OCI-LY1 (cell line): ENCODE measurements around the gene KCNMB2.
A peak's percentile ranks its signal among the peaks of the same experiment; 100 is the strongest.

Experiments used
- H2AFZ ChIP-seq: fragments of 200-600 bp; sonication (generic), shearing (Covaris generic); 2 replicates; pipeline ENCODE4 v1.6.0; 2014; ENCODE audit warnings: antibody characterized with exemption, mild to moderate bottlenecking, low read length
- H3F3A ChIP-seq: fragments of 200-600 bp; sonication (generic), shearing (Covaris generic); 2 replicates; pipeline ENCODE4 v1.6.0; 2014; ENCODE audit warnings: mild to moderate bottlenecking, antibody characterized with exemption, low read length, moderate library complexity; ENCODE audit not compliant: insufficient read depth
- H3K27ac ChIP-seq: fragments of 200-600 bp; sonication (generic); 2 replicates; pipeline ENCODE4 v1.5.1; 2014; ENCODE audit warnings: low read length, mixed run types, mild to moderate bottlenecking, low read depth; ENCODE audit not compliant: poor library complexity, severe bottlenecking
- H3K27me3 ChIP-seq: fragments of 200-600 bp; sonication (generic); 2 replicates; pipeline ENCODE4 v1.6.0; 2014; ENCODE audit warnings: antibody characterized with exemption, mild to moderate bottlenecking, low read length, moderate library complexity; ENCODE audit not compliant: insufficient read depth
- H3K36me3 ChIP-seq: fragments of 200-600 bp; sonication (generic); 2 replicates; pipeline ENCODE4 v1.6.1; 2014; ENCODE audit warnings: mild to moderate bottlenecking, antibody characterized with exemption, low read length, moderate library complexity, mixed read lengths; ENCODE audit not compliant: insufficient read depth
- H3K4me1 ChIP-seq: fragments of 200-600 bp; sonication (generic); 2 replicates; pipeline ENCODE4 v1.5.1; 2014; ENCODE audit warnings: mild to moderate bottlenecking, low read length, moderate library complexity; ENCODE audit not compliant: insufficient read depth, severe bottlenecking
- H3K4me2 ChIP-seq: fragments of 200-600 bp; sonication (generic), shearing (Covaris generic); 2 replicates; pipeline ENCODE4 v1.6.1; 2014; ENCODE audit warnings: low read length
- H3K4me3 ChIP-seq: fragments of 200-600 bp; sonication (generic); 2 replicates; pipeline ENCODE4 v1.5.1; 2014; ENCODE audit warnings: low read length, low read depth, mild to moderate bottlenecking, mixed read lengths; ENCODE audit not compliant: poor library complexity, severe bottlenecking
- H3K79me2 ChIP-seq: fragments of 200-600 bp; shearing (Covaris generic); 2 replicates; pipeline ENCODE4 v1.6.1; 2016; ENCODE audit warnings: mixed run types, low read length, mixed read lengths; ENCODE audit not compliant: insufficient read depth
- H3K9ac ChIP-seq: fragments of 200-600 bp; sonication (generic), shearing (Covaris generic); 2 replicates; pipeline ENCODE4 v1.6.1; 2014; ENCODE audit warnings: mild to moderate bottlenecking, low read length, mixed read lengths
- H3K9me2 ChIP-seq: fragments of 200-600 bp; sonication (generic), shearing (Covaris generic); 2 replicates; pipeline ENCODE4 v1.6.1; 2014; ENCODE audit warnings: low read depth, mild to moderate bottlenecking, low read length, mixed read lengths
- H3K9me3 ChIP-seq: fragments of 200-600 bp; shearing (Covaris generic); 2 replicates; pipeline ENCODE4 v1.6.1; 2014; ENCODE audit warnings: low read length, mixed read lengths
- H4K20me1 ChIP-seq: fragments of 200-600 bp; sonication (generic), shearing (Covaris generic); 2 replicates; pipeline ENCODE4 v1.6.0; 2016; ENCODE audit warnings: mild to moderate bottlenecking, low read length; ENCODE audit not compliant: insufficient read depth
- EZH2 ChIP-seq: fragments of 200-600 bp; sonication (generic), shearing (Covaris generic); IDR thresholded peaks from 2 replicates; pipeline ENCODE4 v1.8.0; 2017; ENCODE audit warnings: borderline replicate concordance, mixed run types, mild to moderate bottlenecking, antibody characterized with exemption, low read length, moderate library complexity, mixed read lengths
- TF ChIP-seq, protein P1 (sequence below): fragments of 200-600 bp; sonication (generic), shearing (Covaris generic); IDR thresholded peaks from 2 replicates; pipeline ENCODE4 v1.5.1; 2017; ENCODE audit warnings: mild to moderate bottlenecking, antibody characterized with exemption, low read length, moderate library complexity, mixed read lengths

Gene KCNMB2

GRCh38 chr3:178522200-178523052 is 13.8 kb upstream of the KCNMB2 start:
- Histone ChIP-seq H3K9ac (no peak overlapping the region), H3K9me2 (no peaks in the 10 kb centered on the region), H2AFZ (no peak overlapping the region), H3K4me1 (peaks cover 11% of the 10 kb centered on the region), H3K4me3 (no peak overlapping the region), H3K27ac (peak overlapping the region; percentile 62), H3K79me2 (no peaks in the 10 kb centered on the region), H3K4me2 (no peak overlapping the region), H3K27me3 (no peaks in the 10 kb centered on the region), H3K9me3 (no peaks in the 10 kb centered on the region), H4K20me1 (no peaks in the 10 kb centered on the region), H3F3A (no peaks in the 10 kb centered on the region), H3K36me3 (no peaks in the 10 kb centered on the region)
- TF ChIP-seq EZH2, result no peak
- TF ChIP-seq, protein P1, sequence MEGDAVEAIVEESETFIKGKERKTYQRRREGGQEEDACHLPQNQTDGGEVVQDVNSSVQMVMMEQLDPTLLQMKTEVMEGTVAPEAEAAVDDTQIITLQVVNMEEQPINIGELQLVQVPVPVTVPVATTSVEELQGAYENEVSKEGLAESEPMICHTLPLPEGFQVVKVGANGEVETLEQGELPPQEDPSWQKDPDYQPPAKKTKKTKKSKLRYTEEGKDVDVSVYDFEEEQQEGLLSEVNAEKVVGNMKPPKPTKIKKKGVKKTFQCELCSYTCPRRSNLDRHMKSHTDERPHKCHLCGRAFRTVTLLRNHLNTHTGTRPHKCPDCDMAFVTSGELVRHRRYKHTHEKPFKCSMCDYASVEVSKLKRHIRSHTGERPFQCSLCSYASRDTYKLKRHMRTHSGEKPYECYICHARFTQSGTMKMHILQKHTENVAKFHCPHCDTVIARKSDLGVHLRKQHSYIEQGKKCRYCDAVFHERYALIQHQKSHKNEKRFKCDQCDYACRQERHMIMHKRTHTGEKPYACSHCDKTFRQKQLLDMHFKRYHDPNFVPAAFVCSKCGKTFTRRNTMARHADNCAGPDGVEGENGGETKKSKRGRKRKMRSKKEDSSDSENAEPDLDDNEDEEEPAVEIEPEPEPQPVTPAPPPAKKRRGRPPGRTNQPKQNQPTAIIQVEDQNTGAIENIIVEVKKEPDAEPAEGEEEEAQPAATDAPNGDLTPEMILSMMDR, result no peak

DNA sequence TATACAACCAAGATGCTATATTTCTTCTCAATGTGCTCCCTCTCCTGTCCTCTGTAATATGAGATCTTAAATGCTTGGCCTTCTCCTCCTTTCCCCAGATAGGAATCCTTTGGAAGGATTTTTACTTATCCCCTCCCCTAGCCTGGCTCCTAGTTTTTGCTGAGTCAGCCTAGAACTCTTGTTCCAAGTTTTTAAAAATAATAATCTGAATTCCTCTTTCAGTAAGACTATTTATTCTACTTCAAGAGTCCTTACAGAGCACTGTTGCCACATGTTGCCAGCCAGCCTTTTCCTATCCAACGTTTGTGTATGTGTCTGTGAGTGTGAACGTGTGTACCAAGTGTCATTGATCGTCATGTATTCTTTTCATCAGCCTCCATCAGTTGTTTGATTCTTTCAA is 11.0 kb upstream of the KCNMB2 start:
- peaks cover 6% of the 10 kb centered on the region for H3K4me1 ChIP-seq
- no peaks in the 10 kb centered on the region for H3K36me3 ChIP-seq
- H3F3A ChIP-seq, result no peaks in the 10 kb centered on the region
- no peaks in the 10 kb centered on the region for H3K27me3 ChIP-seq
- H3K4me3 ChIP-seq, result no peak overlapping the region
- no peak overlapping the region for H2AFZ ChIP-seq
- H3K4me2 ChIP-seq, result no peak overlapping the region
- no peaks in the 10 kb centered on the region for H3K9me3 ChIP-seq
- TF ChIP-seq, protein P1, result no peak
- no peak for TF ChIP-seq EZH2
- H3K27ac ChIP-seq, result no peak overlapping the region
- no peak overlapping the region for H3K9ac ChIP-seq
- no peaks in the 10 kb centered on the region for H3K9me2 ChIP-seq
- no peaks in the 10 kb centered on the region for H4K20me1 ChIP-seq
- no peaks in the 10 kb centered on the region for H3K79me2 ChIP-seq

- Histone ChIP-seq H2AFZ (no peak overlapping the region), H3K27ac (no peak overlapping the region), H3K9ac (no peak overlapping the region), H3K79me2 (no peaks in the 10 kb centered on the region), H3K27me3 (no peaks in the 10 kb centered on the region), H3K4me1 (peaks cover 6% of the 10 kb centered on the region), H3K4me2 (no peak overlapping the region), H3K9me3 (no peaks in the 10 kb centered on the region), H3K36me3 (no peaks in the 10 kb centered on the region), H4K20me1 (no peaks in the 10 kb centered on the region), H3K9me2 (no peaks in the 10 kb centered on the region), H3F3A (no peaks in the 10 kb centered on the region), H3K4me3 (no peak overlapping the region)
- TF ChIP-seq, protein P1, result no peak
- TF ChIP-seq EZH2, result no peak
Observed at GRCh38 chr3:178526291-178526690, 9.9 kb upstream of the KCNMB2 start.
